Erythroblast (primary cell): ENCODE measurements around the gene ADCY7.
"Not testable (repeated sequence)": the region's sequence is repeated elsewhere in the genome, so short reads cannot be mapped to it uniquely, and the experiment has no call there.

Experiments used
- DNase-seq, 2 experiments: peaks; one replicate each; lab custom pipeline; 2025; lab: John Stamatoyannopoulos, UW
- GATA1 ChIP-seq: IDR thresholded peaks from 2 replicates; pipeline ENCODE4 v1.6.1; 2011; ENCODE audit warnings: low read depth, mild to moderate bottlenecking, control low read depth, low read length, moderate library complexity
- POLR2A ChIP-seq: IDR thresholded peaks from 2 replicates; pipeline ENCODE4 v1.6.1; 2011; ENCODE audit warnings: mild to moderate bottlenecking, low read length

Gene ADCY7

DNA sequence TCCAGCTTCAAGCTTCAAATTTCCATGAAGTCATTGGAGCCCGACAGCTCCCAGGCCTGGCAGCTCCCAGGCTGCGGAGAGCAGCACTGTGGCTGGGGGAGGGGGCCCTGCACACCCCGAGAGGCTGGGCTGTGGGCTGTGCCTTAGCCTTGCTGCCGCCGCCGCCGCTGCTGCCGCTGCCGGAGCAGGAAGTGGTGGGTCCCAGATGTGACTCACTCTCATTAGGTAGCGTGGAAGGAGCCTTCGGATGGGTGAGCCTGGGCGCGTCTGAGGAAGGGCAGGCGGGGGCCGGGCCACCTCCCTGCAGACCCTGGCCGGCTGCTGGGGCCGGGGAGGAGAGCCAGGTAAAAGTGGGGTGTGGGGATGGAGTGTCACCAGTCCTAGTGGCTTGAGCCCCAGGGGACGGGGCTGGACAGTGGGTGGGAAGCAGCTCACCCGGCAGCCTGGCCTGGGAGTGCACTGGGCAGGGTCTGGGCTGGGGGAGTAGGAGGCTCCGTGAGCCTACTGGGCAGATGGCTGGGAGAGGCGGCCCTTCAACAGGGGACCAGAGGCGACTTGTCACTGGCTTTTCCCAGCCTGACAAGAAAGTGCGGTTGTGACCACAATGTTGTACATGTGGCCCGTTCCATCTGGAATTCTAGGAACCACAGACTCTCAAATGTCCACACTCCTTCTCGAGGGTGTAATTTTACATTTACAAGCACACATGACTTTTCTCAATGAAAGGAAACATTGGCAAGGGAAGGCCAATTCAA, at the start of gene ADCY7:
ADCY7 (plus strand) TSS at position 215 of the 755 bp plus-strand sequence. CDS start 21,629 bp downstream, outside the sequence.
- DNase-seq, result peak; percentile 83 to 87
- TF ChIP-seq POLR2A, result peak; percentile 71
- TF ChIP-seq GATA1, result no peak

- no peak for DNase-seq
- TF ChIP-seq POLR2A (no peak), GATA1 (no peak)
These were observed 46.9 kb upstream of the ADCY7 start for GRCh38 chr16:50219402-50219975.

DNA sequence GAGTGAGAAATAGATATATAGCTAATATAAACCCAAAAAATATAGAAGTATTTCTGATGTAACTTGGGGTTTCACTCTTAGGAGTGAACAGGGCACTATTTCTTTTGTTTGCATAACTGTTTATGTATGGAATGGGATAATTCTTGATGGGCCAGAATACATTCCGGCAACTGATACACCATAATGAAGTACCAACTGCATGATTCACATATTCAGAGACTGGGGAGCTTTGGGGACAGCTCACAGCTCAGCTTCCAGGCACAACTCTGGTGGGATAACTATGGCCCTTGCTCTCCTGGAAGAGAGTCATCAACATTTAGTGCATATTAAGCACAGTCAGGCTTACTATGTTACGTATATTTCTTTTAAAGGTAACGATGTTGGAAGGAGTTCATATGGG, 42.1 kb upstream of the ADCY7 start:
- TF ChIP-seq GATA1, result no peak
- TF ChIP-seq POLR2A, result no peak
- DNase-seq, result no peak

DNA sequence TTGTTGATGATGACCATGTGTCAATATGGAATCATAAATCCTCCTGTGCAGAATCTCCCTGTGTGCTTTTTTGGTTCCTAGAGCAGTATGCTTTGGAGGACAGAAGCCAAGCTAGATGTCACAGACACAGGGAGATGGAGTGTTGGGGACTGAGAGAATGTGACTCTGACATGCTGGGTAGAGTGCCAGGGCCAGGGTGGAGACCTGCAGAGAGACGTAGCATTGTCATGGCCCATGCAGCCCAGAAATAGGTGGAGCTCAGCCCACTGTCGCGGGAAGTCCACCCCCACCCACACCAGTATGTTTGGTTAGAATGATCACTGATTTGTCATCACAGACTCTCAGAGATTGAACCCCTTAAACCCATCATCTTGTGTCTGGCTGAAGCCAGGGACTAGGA, 39.2 kb upstream of the ADCY7 start:
- no peak for TF ChIP-seq GATA1
- no peak for TF ChIP-seq POLR2A
- no peak for DNase-seq

DNA sequence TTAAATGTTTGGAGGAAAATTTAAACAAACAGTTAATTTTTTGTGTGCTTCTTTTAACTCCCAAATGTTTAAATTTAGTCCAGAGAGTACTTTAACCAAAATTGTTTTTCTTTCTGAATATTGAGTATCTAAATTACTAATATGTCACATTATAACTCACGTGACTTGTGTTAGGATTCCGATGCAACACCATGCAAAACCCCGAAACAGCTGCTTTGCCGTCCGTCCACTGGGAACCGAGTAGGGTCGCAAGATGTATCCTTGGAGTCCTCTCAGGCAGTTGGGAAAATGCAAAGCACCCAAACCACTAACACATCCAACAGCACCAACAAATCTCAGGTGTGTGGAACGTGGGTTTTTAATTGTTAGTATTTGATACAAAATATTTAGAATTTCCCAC, 38.7 kb upstream of the ADCY7 start:
- DNase-seq, result no peak
- no peak for TF ChIP-seq POLR2A
- no peak for TF ChIP-seq GATA1

- no peak for DNase-seq
- TF ChIP-seq GATA1 (no peak), POLR2A (no peak)
These were observed 37.9 kb upstream of the ADCY7 start for GRCh38 chr16:50228364-50228868.

DNA sequence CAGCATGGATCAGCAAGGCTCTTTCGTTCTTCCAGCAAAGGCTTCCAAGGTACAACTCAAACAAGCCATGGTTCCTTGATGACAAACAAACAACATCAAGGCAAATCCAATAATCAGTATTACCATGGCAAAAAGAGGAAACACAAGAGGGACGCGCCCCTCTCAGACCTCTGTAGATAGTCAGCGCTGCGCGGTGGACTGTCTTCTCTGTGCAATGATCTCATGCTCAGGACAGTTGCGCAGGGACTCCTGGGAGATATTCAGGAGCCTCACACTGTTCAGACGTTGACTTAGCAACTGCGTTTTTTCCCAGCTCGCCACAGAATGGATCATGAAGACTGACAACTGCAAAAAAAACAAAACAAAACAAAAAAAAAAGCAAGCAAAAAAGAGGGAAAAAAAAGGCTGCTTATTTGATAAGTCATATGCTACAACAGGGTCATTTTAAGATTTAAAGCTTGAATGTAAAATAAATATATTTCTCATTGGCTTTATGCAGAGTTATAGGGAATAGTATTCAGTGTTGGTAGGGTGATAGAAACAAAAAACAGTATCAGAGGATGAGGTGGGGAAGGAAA, 37.1 kb upstream of the ADCY7 start:
- peak; percentile 28 to 33 for DNase-seq
- TF ChIP-seq GATA1 (no peak), POLR2A (no peak)

GRCh38 chr16:50234771-50235556, 31.4 kb upstream of the ADCY7 start:
- TF ChIP-seq GATA1, result no peak

DNA sequence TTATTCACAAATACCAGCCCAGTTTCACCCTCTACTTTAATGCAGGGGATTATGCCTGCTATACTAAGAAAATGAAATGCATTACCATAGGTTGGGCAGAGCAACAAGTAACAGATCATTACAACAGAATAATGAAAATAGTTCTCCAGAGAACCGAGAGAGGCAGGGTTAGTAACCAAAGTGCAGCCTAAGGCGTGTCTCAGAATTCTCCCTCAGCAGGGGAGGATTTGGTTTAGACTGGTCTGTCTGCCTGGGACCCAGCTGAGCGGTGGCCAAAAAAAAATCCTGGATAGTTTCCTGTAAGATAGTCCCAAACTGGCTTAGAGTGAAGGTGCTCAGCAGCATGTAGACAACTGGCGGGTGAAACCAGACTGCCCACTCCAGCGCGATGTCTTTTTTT, 30.8 kb upstream of the ADCY7 start:
- no peak for TF ChIP-seq POLR2A
- TF ChIP-seq GATA1, result no peak
- DNase-seq, result no peak

More at GRCh38 chr16:50234771-50235556, 31.4 kb upstream of the ADCY7 start:
- DNase-seq, result no peak

GRCh38 chr16:50238314-50238713, 28.0 kb upstream of the ADCY7 start:
- TF ChIP-seq GATA1, result no peak
- no peak for TF ChIP-seq POLR2A
- DNase-seq, result no peak

- TF ChIP-seq POLR2A, result no peak
- TF ChIP-seq GATA1, result no peak
- DNase-seq, result no peak
These were observed 27.5 kb upstream of the ADCY7 start for GRCh38 chr16:50238868-50239301.

- not testable (repeated sequence) for DNase-seq
These were observed 23.3 kb upstream of the ADCY7 start for GRCh38 chr16:50243024-50243423.

- DNase-seq, result peak in 1 of 2 experiments; percentile 40
- no peak for TF ChIP-seq GATA1
- TF ChIP-seq POLR2A, result no peak
These were observed 22.2 kb upstream of the ADCY7 start for GRCh38 chr16:50244140-50244503.

DNA sequence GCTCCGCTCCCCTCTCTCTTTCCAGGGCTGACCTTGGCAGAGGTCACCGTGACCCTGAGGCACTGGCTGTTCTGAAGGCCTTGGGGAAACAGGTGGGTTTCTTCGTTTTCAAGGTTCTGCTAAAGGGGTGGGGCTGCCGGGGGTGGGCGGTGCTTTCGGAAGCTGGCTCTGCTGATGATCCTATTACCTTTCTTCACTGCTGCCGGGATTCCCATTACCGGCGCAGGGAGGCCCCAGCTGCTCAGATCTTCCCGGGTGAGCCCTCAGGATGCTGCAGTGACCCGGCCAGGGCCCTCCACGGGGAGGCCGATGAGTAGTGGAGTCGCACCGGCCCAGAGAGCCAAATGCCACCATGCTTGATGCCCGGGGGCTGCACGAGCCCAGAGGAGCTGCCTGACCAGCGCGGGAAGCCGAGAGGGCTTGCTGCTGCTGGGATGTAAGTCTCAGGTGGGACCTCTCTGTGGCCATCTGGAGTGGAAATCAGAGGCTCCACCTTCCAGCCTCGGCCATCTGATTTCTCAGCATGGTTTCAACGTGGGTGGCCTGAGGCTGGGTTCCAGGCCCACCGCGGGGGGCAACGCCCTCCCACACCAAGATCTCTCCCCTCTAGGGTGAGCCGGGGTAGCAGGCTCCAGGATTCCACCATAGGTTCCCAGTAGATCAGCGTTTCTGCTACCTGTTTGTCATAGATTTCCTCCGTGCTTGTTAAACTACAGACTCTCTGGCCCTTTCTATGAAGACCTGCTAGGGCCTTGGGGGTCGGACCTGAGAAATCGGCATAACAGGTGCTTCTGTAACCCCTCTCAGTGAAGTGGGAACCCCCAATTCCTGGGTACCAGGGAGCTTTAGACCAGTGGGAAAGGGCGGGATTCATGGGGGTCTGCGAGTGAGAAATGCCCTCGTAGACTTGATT, 21.6 kb upstream of the ADCY7 start:
- no peak for TF ChIP-seq POLR2A
- no peak for TF ChIP-seq GATA1
- DNase-seq, result no peak
